H7 (cell line): Measurements from ENCODE around the gene ASB8. TPM values are rescaled to one million over a fixed set of nuclear protein-coding genes. Genes with fewer than 3 reads are reported as not detected.

Experiments used
- DNase-seq: peaks from one replicate; pipeline ENCODE4 v3.0.0; 2012
- H3K27me3 ChIP-seq: 2 replicates; pipeline ENCODE4 v1.6.0; 2011; ENCODE audit warnings: mild to moderate bottlenecking, low read length; ENCODE audit not compliant: control insufficient read depth, insufficient read depth
- H3K36me3 ChIP-seq: replicated peaks from 2 replicates; pipeline ENCODE4 v1.5.1; 2011; ENCODE audit warnings: low read length; ENCODE audit not compliant: control insufficient read depth, insufficient read depth
- H3K4me3 ChIP-seq: 2 replicates; pipeline ENCODE4 v1.5.1; 2011; ENCODE audit warnings: low read depth, mild to moderate bottlenecking, control low read depth, low read length, moderate library complexity; ENCODE audit not compliant: insufficient read depth
- total RNA-seq: library from RNA; depleted of rRNA; stranded (reverse); fragments of >200 nt; shearing (Covaris generic); gene quantifications from 2 replicates; pipeline ENCODE4 v1.2.3, GENCODE V29; 2014; rRNA removed

Gene ASB8
- 7.5 and 8.5 TPM in 2 replicates for total RNA-seq

GRCh38 chr12:48157018-48157888 is at the start of gene ASB8:
TSS of gene ASB8 (minus strand) at chr12:48157515. CDS start at chr12:48153496, 4,019 bp downstream.
- DNase-seq, result peak; percentile 95
- Histone ChIP-seq H3K36me3 (no peaks in the 10 kb centered on the region), H3K4me3 (peak within 1 kb of the TSS; percentile 83), H3K27me3 (no peaks in the 10 kb centered on the region; the same call in 1 of the 2 replicates)

GRCh38 chr12:48203192-48203591 is 45.9 kb upstream of the ASB8 start, which contains the start of gene OR10AD1:
TSS of gene OR10AD1 (minus strand) at chr12:48203292. CDS start at chr12:48203292, 0 bp downstream.
- DNase-seq, result no peak
- H3K4me3 ChIP-seq, result no peak within 1 kb of the TSS
- peaks cover 25% of the 10 kb centered on the region for H3K27me3 ChIP-seq
- no peaks in the 10 kb centered on the region for H3K36me3 ChIP-seq

- Histone ChIP-seq H3K4me3 (no peak overlapping the region), H3K27me3 (peaks cover 25% of the 10 kb centered on the region), H3K36me3 (no peaks in the 10 kb centered on the region)
- no peak for DNase-seq
Measured at GRCh38 chr12:48202766-48203165, 45.5 kb upstream of the ASB8 start.

- Histone ChIP-seq H3K4me3 (no peak overlapping the region), H3K36me3 (no peaks in the 10 kb centered on the region), H3K27me3 (peaks cover 25% of the 10 kb centered on the region)
- DNase-seq, result no peak
Measured at GRCh38 chr12:48201516-48201915, 44.2 kb upstream of the ASB8 start.

GRCh38 chr12:48201091-48201490 is 43.8 kb upstream of the ASB8 start:
- Histone ChIP-seq H3K4me3 (no peak overlapping the region), H3K27me3 (peaks cover 26% of the 10 kb centered on the region), H3K36me3 (no peaks in the 10 kb centered on the region)
- DNase-seq, result no peak

GRCh38 chr12:48199774-48200221 is 42.5 kb upstream of the ASB8 start:
- Histone ChIP-seq H3K27me3 (peaks cover 28% of the 10 kb centered on the region), H3K36me3 (no peaks in the 10 kb centered on the region), H3K4me3 (no peak overlapping the region)
- DNase-seq, result no peak

GRCh38 chr12:48198985-48199384 is 41.7 kb upstream of the ASB8 start:
- no peak for DNase-seq

GRCh38 chr12:48198672-48198971 is 41.3 kb upstream of the ASB8 start:
- Histone ChIP-seq H3K4me3 (peak overlapping the region; percentile 67), H3K27me3 (peaks cover 32% of the 10 kb centered on the region), H3K36me3 (no peaks in the 10 kb centered on the region)
- no peak for DNase-seq

More at GRCh38 chr12:48198985-48199384, 41.7 kb upstream of the ASB8 start:
- Histone ChIP-seq H3K27me3 (peaks cover 31% of the 10 kb centered on the region), H3K36me3 (no peaks in the 10 kb centered on the region), H3K4me3 (peak overlapping the region; percentile 67)

GRCh38 chr12:48197971-48198671 is 40.8 kb upstream of the ASB8 start:
- H3K36me3 ChIP-seq, result no peaks in the 10 kb centered on the region
- H3K27me3 ChIP-seq, result peaks cover 30% of the 10 kb centered on the region
- DNase-seq, result peak; percentile 90
- peak overlapping the region; percentile 67 for H3K4me3 ChIP-seq

GRCh38 chr12:48197549-48197970 is 40.2 kb upstream of the ASB8 start:
- no peaks in the 10 kb centered on the region for H3K36me3 ChIP-seq
- peak overlapping the region; percentile 51 for H3K4me3 ChIP-seq
- H3K27me3 ChIP-seq, result peaks cover 25% of the 10 kb centered on the region
- DNase-seq, result no peak

GRCh38 chr12:48194799-48195201 is 37.5 kb upstream of the ASB8 start:
- DNase-seq, result no peak
- H3K36me3 ChIP-seq, result no peaks in the 10 kb centered on the region
- H3K27me3 ChIP-seq, result peaks cover 14% of the 10 kb centered on the region; the same call in 1 of the 2 replicates
- H3K4me3 ChIP-seq, result no peak overlapping the region

- Histone ChIP-seq H3K36me3 (no peaks in the 10 kb centered on the region), H3K27me3 (peaks cover 12% of the 10 kb centered on the region; the same call in 1 of the 2 replicates), H3K4me3 (no peak overlapping the region)
- DNase-seq, result no peak
Measured at GRCh38 chr12:48193623-48194022, 36.3 kb upstream of the ASB8 start.

- Histone ChIP-seq H3K4me3 (no peak overlapping the region), H3K27me3 (peaks cover 18% of the 10 kb centered on the region; the same call in 1 of the 2 replicates), H3K36me3 (no peaks in the 10 kb centered on the region)
- no peak for DNase-seq
Measured at GRCh38 chr12:48192861-48193260, 35.5 kb upstream of the ASB8 start.

- no peak for DNase-seq
- H3K27me3 ChIP-seq, result peaks cover 28% of the 10 kb centered on the region; the same call in 1 of the 2 replicates
Measured at GRCh38 chr12:48191096-48191495, 33.8 kb upstream of the ASB8 start.

More at GRCh38 chr12:48191096-48191495, 33.8 kb upstream of the ASB8 start:
- H3K4me3 ChIP-seq, result no peak overlapping the region
- H3K36me3 ChIP-seq, result no peaks in the 10 kb centered on the region
